Panc1 (cell line): Measurements from ENCODE around the gene DNAJA2. TPM values are rescaled to one million over a fixed set of nuclear protein-coding genes. Genes with fewer than 3 reads are reported as not detected.

Source experiments
- ATAC-seq: fragments of 200-7000 bp; cut with Tn5 transposase; 2 replicates; pipeline ENCODE4 v1.9.1; 2020; ENCODE audit warnings: mild to moderate bottlenecking, moderate library complexity
- BruUV-seq: library from RNA; stranded (reverse); fragments of 400-500 nt; replicated peaks from 2 replicates; lab custom pipeline; 2021; lab: Mats Ljungman, UMichigan
- CTCF ChIA-PET: fragments of 300-600 bp; sonication (Branson Sonifier 250); formaldehyde crosslinking; loops from one replicate; lab custom pipeline; 2022; ENCODE audit warnings: antibody characterized with exemption; lab: Charles Lee
- POLR2A ChIA-PET: fragments of 300-600 bp; sonication (Branson Sonifier 250); formaldehyde crosslinking; loops from one replicate; lab custom pipeline; 2022; ENCODE audit warnings: antibody characterized with exemption; lab: Charles Lee
- DNase-seq: peaks from one replicate; pipeline ENCODE4 v3.0.0-alpha.2; 2010; ENCODE audit warnings: low read depth, low spot score
- H3K27ac ChIP-seq: 2 replicates; pipeline ENCODE4 v1.5.1; 2011; ENCODE audit warnings: mild to moderate bottlenecking, low read length, inconsistent platforms
- H3K27me3 ChIP-seq: fragments of 200-500 bp; sonication (Bioruptor generic); 2 replicates; pipeline ENCODE4 v1.6.0; 2014; ENCODE audit warnings: low read length, inconsistent platforms; ENCODE audit not compliant: control insufficient read depth, insufficient read depth
- H3K36me3 ChIP-seq: fragments of 200-500 bp; sonication (Bioruptor generic); 2 replicates; pipeline ENCODE4 v1.5.1; 2014; ENCODE audit warnings: inconsistent platforms, mild to moderate bottlenecking, low read length, moderate library complexity; ENCODE audit not compliant: control insufficient read depth, insufficient read depth
- H3K4me1 ChIP-seq: 2 replicates; pipeline ENCODE4 v1.5.1; 2011; ENCODE audit warnings: inconsistent platforms, mild to moderate bottlenecking, low read length, moderate library complexity; ENCODE audit not compliant: control insufficient read depth, insufficient read depth
- H3K4me3 ChIP-seq, 2 experiments: 2 replicates each; pipeline ENCODE4 v1.5.1; 2011 to 2012; ENCODE audit warnings: low read depth in 2 of 2, low read length in 2 of 2, mild to moderate bottlenecking in 2 of 2, inconsistent platforms in 1 of 2, moderate library complexity in 1 of 2
- H3K9me3 ChIP-seq: fragments of 200-500 bp; sonication (Bioruptor generic); 2 replicates; pipeline ENCODE4 v1.5.1; 2014; ENCODE audit warnings: low read depth, mild to moderate bottlenecking, inconsistent platforms, low read length, moderate library complexity; ENCODE audit not compliant: control insufficient read depth, insufficient read depth
- CTCF ChIP-seq: fragments of 450-650 bp; IDR thresholded peaks from 2 replicates; pipeline ENCODE4 v1.5.1; 2017; ENCODE audit warnings: mild to moderate bottlenecking
- POLR2AphosphoS5 ChIP-seq: IDR thresholded peaks from 2 replicates; pipeline ENCODE4 v1.6.1; 2012; ENCODE audit warnings: mild to moderate bottlenecking, low read depth, low read length, moderate library complexity
- REST ChIP-seq, 2 experiments: IDR thresholded peaks; 2 replicates each; pipeline ENCODE4 v1.6.1; 2011 to 2012; ENCODE audit warnings: low read depth in 2 of 2, control low read depth in 1 of 2, low read length in 1 of 2, mild to moderate bottlenecking in 1 of 2, moderate library complexity in 1 of 2; ENCODE audit not compliant: insufficient read depth in 1 of 2
- SIN3A ChIP-seq: IDR thresholded peaks from 2 replicates; pipeline ENCODE4 v1.6.1; 2012; ENCODE audit warnings: low read depth, mild to moderate bottlenecking, low read length, moderate library complexity, borderline replicate concordance; ENCODE audit not compliant: insufficient read depth
- TCF7L2 ChIP-seq: IDR thresholded peaks from 2 replicates; pipeline ENCODE4 v1.6.1; 2011; ENCODE audit warnings: mild to moderate bottlenecking, low read depth, low read length, inconsistent platforms
- in situ Hi-C: cut with HindIII; loops from 2 replicates; pipeline ENCODE4 v1.10.0; 2016; ENCODE audit warnings: low sequenced_read_pairs, low pct_unique_long_range_greater_than_20kb
- intact Hi-C: fragments of 100-400 bp; cut with micrococcal nuclease; formaldehyde crosslinking; loops from one replicate; pipeline ENCODE4 v1.10.0; 2022; ENCODE audit not compliant: unreplicated experiment
- total RNA-seq: library from RNA; stranded (reverse); gene quantifications from one replicate; pipeline ENCODE4 v1.2.1, GENCODE V29; 2021; ENCODE audit not compliant: unreplicated experiment

DNAJA2 gene
- total RNA-seq, 1 experiment from 2014 or later = 49.4 TPM

GRCh38 chr16:46924402-46924801 is 49.1 kb downstream of the DNAJA2 start:
- H3K36me3 ChIP-seq = no peaks in the 10 kb centered on the region
- H3K27ac ChIP-seq = no peak overlapping the region
- ATAC-seq (no peak), DNase-seq (no peak)
- TF ChIP-seq POLR2AphosphoS5 (no peak), REST (IDR thresholded peaks at IDR 0.05; ENCODE audit: insufficient read depth in 1 of 2, low read depth in 2 of 2, low read length in 1 of 2) (no peak), SIN3A (no peak), TCF7L2 (no peak), CTCF (no peak)
- no peak overlapping the region for H3K4me3 ChIP-seq
- no peaks in the 10 kb centered on the region for H3K27me3 ChIP-seq
- H3K9me3 ChIP-seq = no peaks in the 10 kb centered on the region
- intact Hi-C loops = no loop called here
- ChIA-PET POLR2A (no interaction called here), CTCF (no interaction called here)
- no peaks in the 10 kb centered on the region for H3K4me1 ChIP-seq
- in situ Hi-C loops = no loop called here
- BruUV-seq = no TSS peak

- no TSS peak for BruUV-seq
Observed at GRCh38 chr16:46923513-46924295, 49.8 kb downstream of the DNAJA2 start.

More at GRCh38 chr16:46923513-46924295, 49.8 kb downstream of the DNAJA2 start:
- in situ Hi-C loops (no loop called here), intact Hi-C loops (no loop called here)
- Histone ChIP-seq H3K4me3 (no peak overlapping the region), H3K27me3 (no peaks in the 10 kb centered on the region), H3K4me1 (no peaks in the 10 kb centered on the region), H3K9me3 (no peaks in the 10 kb centered on the region), H3K36me3 (no peaks in the 10 kb centered on the region), H3K27ac (no peak overlapping the region)
- TF ChIP-seq POLR2AphosphoS5 (no peak), REST (IDR thresholded peaks at IDR 0.05; ENCODE audit: insufficient read depth in 1 of 2, low read depth in 2 of 2, low read length in 1 of 2) (no peak), SIN3A (no peak), TCF7L2 (no peak), CTCF (no peak)
- CTCF ChIA-PET = no interaction called here
- DNase-seq (no peak), ATAC-seq (no peak)
- POLR2A ChIA-PET = no interaction called here
